GM06990 (cell line): ENCODE data around the gene ADCY7.

Source experiments
- DNase-seq: peaks from one replicate; pipeline ENCODE4 v3.0.0-alpha.2; 2011; ENCODE audit not compliant: insufficient read length; ENCODE audit errors: extremely low read depth
- H3K27me3 ChIP-seq: replicated peaks from 2 replicates; pipeline ENCODE4 v1.6.0; 2011; ENCODE audit warnings: low read length; ENCODE audit not compliant: control insufficient read depth, insufficient read depth
- H3K36me3 ChIP-seq: 2 replicates; pipeline ENCODE4 v1.5.1; 2011; ENCODE audit warnings: low read length; ENCODE audit not compliant: control insufficient read depth, insufficient read depth
- H3K4me3 ChIP-seq: replicated peaks from 2 replicates; pipeline ENCODE4 v1.5.1; 2011; ENCODE audit warnings: low read depth, mild to moderate bottlenecking, control low read depth, low read length
- CTCF ChIP-seq: IDR thresholded peaks from 2 replicates; pipeline ENCODE4 v1.5.1; 2011; ENCODE audit warnings: low read length, control low read depth, mild to moderate bottlenecking, inconsistent platforms; ENCODE audit not compliant: insufficient read depth, poor library complexity, severe bottlenecking

The ADCY7 gene

GRCh38 chr16:50274326-50275097 lies 8.2 kb downstream of the ADCY7 start:
- Histone ChIP-seq H3K27me3 (no peaks in the 10 kb centered on the region), H3K4me3 (peak overlapping the region; percentile 85), H3K36me3 (peaks cover 3% of the 10 kb centered on the region)
- TF ChIP-seq CTCF = peak; percentile 22
- no peak for DNase-seq

- DNase-seq = no peak
- Histone ChIP-seq H3K4me3 (peak overlapping the region; percentile 85), H3K36me3 (peaks cover 3% of the 10 kb centered on the region), H3K27me3 (no peaks in the 10 kb centered on the region)
- TF ChIP-seq CTCF = no peak
These were observed 8.7 kb downstream of the ADCY7 start for GRCh38 chr16:50275098-50275415.

GRCh38 chr16:50275428-50276325 lies 9.3 kb downstream of the ADCY7 start:
- Histone ChIP-seq H3K27me3 (no peaks in the 10 kb centered on the region), H3K4me3 (peak overlapping the region; percentile 85), H3K36me3 (peaks cover 3% of the 10 kb centered on the region)
- no peak for DNase-seq
- TF ChIP-seq CTCF = no peak

GRCh38 chr16:50276326-50276640 lies 9.9 kb downstream of the ADCY7 start:
- H3K4me3 ChIP-seq = no peak overlapping the region
- no peak for TF ChIP-seq CTCF
- H3K27me3 ChIP-seq = no peaks in the 10 kb centered on the region
- peaks cover 3% of the 10 kb centered on the region for H3K36me3 ChIP-seq
- no peak for DNase-seq

- peaks cover 3% of the 10 kb centered on the region for H3K36me3 ChIP-seq
- no peaks in the 10 kb centered on the region for H3K27me3 ChIP-seq
- TF ChIP-seq CTCF = no peak
- H3K4me3 ChIP-seq = no peak overlapping the region
- DNase-seq = no peak
These were observed 10.6 kb downstream of the ADCY7 start for GRCh38 chr16:50276801-50277555.
